ENCODE results near the gene MAGT1.

DNA sequence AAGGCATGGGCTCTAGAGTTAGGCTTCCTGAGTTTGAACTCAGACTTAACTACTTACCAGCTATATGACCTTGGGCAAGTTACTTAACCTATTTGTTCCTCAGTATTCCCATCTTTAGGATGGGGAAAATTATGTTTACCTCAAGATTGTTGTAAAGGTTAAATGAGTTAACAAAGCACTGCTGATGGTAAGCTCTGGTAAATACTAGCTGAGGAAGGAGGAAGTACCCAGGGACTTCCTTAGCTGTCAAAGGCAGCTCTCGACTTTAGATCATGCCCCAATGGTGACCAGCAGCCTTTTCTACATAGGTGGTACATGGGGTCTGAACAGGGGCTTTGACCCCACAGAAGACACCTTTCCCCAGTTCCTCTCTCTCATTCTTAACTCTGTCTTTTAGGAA lies 35.3 kb upstream of the MAGT1 start:
- TF ChIP-seq, protein P1, sequence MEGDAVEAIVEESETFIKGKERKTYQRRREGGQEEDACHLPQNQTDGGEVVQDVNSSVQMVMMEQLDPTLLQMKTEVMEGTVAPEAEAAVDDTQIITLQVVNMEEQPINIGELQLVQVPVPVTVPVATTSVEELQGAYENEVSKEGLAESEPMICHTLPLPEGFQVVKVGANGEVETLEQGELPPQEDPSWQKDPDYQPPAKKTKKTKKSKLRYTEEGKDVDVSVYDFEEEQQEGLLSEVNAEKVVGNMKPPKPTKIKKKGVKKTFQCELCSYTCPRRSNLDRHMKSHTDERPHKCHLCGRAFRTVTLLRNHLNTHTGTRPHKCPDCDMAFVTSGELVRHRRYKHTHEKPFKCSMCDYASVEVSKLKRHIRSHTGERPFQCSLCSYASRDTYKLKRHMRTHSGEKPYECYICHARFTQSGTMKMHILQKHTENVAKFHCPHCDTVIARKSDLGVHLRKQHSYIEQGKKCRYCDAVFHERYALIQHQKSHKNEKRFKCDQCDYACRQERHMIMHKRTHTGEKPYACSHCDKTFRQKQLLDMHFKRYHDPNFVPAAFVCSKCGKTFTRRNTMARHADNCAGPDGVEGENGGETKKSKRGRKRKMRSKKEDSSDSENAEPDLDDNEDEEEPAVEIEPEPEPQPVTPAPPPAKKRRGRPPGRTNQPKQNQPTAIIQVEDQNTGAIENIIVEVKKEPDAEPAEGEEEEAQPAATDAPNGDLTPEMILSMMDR (IDR thresholded peaks at IDR 0.05), result no peak
- TF ChIP-seq POLR2A (IDR thresholded peaks at IDR 0.05), result no peak
